NCI-H2227 (cell line): ENCODE data around the gene RETREG2.

ENCODE experiments used
- DNase-seq: peaks from one replicate; lab custom pipeline; 2025; ENCODE audit not compliant: unreplicated experiment; lab: John Stamatoyannopoulos, UW

The RETREG2 gene

DNA sequence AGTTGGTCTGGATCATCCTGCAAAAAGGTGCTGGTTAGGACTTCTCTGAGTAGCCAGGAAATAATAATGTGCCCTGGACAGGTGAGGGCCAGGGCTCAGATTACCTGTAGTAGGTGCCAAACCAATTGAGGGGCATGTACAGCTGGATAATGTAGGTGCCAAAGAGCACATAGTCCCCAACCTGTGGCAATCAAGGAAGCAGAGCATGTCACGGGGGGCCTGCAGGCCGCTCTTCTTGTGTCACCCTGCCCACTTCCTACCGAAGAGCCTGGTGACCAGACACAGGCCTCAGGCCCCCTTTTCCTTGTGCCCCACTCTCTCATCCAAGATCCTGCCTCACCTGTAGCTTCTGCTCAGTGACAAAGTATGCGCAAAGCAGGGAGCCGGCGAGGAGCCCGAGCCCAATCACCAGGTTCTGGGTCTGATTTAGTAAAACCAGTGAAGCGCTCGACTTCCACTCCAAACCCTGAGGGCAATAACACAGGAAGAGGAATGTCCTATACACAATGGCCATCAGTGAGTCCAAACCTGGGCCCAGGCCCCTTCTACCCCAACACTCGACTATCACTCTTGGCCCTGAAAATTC, 35.5 kb downstream of the RETREG2 start:
- DNase-seq, result no peak

DNA sequence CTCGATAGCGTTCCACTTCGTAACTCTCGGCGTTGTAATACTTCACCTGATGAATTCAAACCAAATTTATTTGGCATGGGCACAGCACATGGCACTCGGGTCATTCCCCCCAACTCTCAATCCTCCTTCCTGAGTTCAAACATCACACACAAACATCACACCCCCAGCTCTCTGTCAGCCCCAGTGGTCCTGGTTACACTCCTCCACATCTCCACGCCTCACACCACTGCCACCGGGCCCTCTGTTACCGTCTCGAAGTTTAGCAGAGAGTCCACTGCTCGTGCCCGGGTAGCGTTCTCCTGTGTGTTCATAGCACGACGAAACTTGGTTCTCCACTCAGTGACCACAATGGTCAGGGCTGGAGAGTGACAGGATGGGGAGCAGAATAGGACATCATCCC, 36.1 kb downstream of the RETREG2 start:
- DNase-seq, result no peak

DNA sequence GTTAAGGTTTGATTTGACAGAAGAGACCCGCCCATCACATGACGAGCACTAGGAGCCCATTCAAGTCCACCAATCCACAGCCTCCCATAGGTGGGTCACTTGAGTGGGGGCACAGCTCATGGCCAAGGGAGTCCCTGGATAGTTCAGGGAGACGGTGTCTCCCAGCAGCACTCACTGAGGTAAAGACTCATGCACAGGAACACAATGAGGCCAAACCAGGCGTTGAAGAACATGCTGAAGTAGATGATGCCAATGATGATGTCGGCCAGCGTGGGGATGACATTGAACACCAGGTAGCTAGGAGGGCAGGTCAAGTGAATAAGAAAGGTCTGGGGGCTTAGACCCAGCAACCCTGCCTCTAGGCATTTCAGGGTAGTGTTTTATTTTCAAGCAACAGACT, 36.7 kb downstream of the RETREG2 start:
- DNase-seq, result no peak

DNA sequence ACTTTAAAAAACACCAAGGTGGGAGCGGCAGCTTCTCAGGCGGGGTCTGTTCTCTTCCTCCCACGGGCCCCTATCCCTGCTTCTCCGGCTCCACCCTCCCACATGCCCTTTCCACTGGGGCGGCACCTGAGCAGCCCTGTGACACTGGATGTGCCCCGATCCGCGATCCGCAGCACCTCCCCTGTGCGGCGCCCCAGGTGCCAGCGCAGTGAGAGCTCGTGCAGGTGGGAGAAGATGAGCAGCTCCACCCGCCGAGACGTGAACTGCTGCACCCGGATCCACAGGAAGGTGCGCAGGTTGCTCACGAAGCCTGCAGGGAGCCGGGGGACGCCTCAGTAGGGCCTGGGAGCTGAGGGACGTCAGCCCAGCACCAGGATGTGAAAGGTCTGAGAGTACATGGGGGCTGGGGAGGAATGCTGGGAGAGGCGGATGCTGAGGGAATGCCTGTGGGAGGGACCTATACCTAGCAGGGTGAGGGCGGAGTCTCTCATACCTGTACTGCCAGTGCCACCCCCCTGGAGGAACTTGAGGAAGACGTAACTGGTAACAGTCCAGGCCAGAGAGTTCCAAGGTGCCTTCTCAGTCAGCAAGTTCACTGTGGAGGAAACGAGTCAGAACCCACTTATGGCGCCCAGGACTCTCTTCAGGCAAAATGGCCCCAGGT, 37.9 kb downstream of the RETREG2 start:
- DNase-seq, result no peak

- no peak for DNase-seq
These were observed 38.5 kb downstream of the RETREG2 start for GRCh38 chr2:219216535-219216915.

- peak; percentile 77 for DNase-seq
These were observed 40.2 kb downstream of the RETREG2 start for GRCh38 chr2:219218217-219218731.

- peak; percentile 97 for DNase-seq
These were observed 40.9 kb downstream of the RETREG2 start, which contains the start of gene ABCB6 for GRCh38 chr2:219218732-219219701. ABCB6 (minus strand) TSS chr2:219218958; CDS start chr2:219218673, 285 bp downstream.

GRCh38 chr2:219219784-219220532, 41.9 kb downstream of the RETREG2 start:
- no peak for DNase-seq

GRCh38 chr2:219220652-219221402, 42.8 kb downstream of the RETREG2 start:
- no peak for DNase-seq

- DNase-seq, result no peak
These were observed 44.0 kb downstream of the RETREG2 start for GRCh38 chr2:219221957-219222518.

DNA sequence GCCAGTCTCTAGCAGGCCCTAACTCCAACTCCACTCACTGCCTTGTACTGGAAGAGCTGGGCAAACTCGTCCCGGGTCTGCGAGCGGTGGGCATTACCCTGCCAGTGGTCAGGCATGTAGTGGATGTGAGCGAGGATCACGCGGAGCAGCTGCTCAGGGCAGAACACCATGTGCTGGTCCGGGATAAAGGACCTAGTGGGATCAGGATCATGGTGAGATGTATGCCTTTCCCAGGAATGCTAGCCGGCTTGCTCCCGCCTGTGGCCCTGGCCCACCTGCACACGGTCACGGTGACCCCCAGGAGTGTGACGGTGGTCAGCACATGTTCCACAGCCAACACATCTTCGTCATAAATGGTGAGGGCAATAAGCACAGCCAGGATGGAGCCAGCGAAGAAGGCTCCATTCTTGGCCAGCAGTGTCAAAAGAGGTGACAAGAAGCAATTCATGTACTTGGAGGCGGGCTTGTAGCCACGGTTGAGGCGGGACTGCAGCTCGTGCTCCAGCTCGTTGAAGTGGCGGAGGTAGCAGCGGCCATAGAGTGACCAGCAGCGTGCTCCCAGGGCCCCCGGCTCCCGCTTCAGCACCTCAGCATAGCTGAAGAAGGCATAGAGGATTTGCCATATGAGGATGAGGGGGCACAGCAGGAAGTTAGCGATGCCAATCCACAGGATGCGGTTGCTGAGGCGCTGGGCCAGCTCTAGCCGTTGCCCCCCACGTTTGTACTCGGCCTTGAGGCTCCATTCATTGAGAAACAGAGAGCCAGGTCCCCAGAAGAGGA, 45.9 kb downstream of the RETREG2 start:
- no peak for DNase-seq

- no peak for DNase-seq
These were observed 47.3 kb downstream of the RETREG2 start for GRCh38 chr2:219225350-219225749.

DNA sequence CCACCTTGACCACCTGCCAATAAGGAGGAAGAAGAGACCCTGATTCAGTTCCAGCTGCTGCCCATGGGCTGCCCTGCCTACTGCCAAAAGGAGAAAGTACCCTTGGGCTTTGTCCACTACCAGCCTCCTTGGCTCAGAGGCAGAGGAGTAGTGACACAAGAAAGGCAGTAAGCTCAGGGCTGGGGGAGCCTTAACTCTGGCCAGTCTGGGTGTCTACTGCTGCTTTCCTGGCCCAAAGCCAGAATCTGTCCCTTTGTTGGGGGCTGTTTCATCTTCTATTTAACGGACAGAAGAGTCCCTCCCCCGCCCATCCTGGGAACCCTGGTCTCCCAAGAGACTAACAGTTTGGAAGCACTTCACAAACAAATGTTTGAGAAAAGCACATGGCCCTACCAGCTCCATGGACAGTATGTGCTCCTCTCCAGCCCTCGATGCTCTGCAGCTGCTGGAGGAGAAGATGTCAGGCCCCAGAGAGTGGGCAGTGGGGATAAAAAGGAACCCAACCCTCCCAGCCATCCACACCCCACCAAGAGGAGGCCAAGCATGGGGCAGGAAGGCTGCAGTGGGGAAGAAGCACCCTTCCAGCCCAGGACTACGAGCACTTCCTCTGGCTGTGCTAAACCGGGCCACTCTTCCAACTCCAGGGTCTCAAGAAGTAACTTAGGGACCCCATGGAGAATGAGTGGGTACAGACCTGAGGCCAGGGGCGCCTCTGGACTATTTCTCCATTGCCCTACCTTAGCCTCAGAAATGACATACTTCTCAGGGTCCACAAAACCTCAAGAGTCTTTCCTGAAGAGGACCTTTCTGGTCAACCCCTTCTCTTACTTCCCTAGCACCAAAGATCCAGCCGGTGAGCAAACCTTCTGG, 50.2 kb downstream of the RETREG2 start:
- no peak for DNase-seq

GRCh38 chr2:219228911-219229304, 50.8 kb downstream of the RETREG2 start:
- DNase-seq, result no peak

GRCh38 chr2:219229305-219230058, 51.4 kb downstream of the RETREG2 start, which contains the start of the genes ANKZF1 and ATG9A:
ANKZF1 (plus strand) TSS chr2:219229806; CDS start chr2:219230258, 452 bp downstream.
ATG9A (minus strand) TSS chr2:219229636; CDS start chr2:219228024, 1,612 bp downstream.
- DNase-seq, result peak; percentile 99

DNA sequence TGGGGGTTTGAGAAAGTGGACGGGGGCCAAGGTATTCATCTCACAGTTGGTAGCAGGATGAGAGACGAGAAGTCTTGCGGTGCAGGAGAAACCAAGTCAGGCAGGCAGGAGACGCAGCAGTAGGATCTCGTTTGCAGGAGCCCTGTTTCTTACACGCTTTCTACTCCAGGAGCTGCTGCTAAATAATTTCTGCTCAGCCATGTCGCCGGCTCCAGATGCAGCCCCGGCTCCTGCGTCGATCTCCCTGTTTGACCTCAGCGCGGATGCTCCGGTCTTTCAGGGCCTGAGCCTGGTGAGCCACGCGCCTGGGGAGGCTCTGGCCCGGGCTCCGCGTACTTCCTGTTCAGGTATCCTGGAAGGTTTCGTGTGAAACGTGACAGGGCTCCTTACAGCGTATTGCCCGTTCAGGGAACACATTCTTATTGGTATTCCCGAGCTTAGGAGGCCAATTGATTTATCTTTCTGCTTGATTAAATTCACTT, 52.0 kb downstream of the RETREG2 start:
- peak; percentile 37 for DNase-seq

DNA sequence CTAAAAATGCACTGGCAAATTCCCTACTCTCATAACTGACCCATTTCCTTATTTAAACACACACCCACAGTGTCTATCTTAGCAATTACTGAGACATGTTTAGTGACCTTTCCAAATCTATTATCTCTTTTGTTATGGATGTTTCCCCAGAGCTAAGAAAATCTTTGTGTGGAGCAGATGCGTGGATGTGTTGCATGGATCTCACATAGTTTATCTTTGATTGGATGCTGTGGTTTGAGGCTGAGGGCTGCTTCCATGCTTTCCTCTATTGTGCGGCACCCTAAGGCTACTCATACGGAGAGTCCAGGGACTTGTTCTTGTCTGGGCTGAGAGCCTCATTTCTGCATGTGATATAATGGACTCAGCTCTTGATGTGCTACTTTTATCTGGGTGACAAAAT, 56.3 kb downstream of the RETREG2 start:
- DNase-seq, result no peak
